ENCODE data around the gene MED27. TPM values are rescaled to one million over a fixed set of nuclear protein-coding genes. Genes with fewer than 3 reads are reported as not detected.

Gene MED27
- total RNA-seq, 2 donors from 2014 or later = 12.0 to 18.8 TPM

DNA sequence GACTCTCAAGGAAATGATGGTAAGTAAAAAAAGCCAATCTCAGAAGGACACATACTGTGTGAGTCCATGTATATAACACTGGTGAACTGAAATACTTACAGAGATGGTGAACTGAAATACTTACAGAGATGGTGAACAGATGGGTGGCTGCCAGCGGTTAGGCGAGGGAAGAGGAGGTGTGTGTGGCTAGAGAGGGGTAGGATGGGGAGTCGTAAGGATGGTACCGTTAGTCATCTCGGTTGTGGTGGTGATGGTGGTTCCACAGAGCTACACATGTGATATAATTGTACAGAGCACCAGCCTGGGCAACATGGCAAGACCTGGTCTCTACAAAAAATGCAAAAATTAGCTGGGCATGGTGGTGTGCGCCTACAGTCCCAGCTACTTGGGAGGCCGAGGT is 226.2 kb downstream of the MED27 start:
- H3K4me1 ChIP-seq = no peaks in the 10 kb centered on the region
- H3K27ac ChIP-seq = no peak overlapping the region
- no peak for DNase-seq
- H3K4me3 ChIP-seq = no peak overlapping the region
- TF ChIP-seq, protein P1, sequence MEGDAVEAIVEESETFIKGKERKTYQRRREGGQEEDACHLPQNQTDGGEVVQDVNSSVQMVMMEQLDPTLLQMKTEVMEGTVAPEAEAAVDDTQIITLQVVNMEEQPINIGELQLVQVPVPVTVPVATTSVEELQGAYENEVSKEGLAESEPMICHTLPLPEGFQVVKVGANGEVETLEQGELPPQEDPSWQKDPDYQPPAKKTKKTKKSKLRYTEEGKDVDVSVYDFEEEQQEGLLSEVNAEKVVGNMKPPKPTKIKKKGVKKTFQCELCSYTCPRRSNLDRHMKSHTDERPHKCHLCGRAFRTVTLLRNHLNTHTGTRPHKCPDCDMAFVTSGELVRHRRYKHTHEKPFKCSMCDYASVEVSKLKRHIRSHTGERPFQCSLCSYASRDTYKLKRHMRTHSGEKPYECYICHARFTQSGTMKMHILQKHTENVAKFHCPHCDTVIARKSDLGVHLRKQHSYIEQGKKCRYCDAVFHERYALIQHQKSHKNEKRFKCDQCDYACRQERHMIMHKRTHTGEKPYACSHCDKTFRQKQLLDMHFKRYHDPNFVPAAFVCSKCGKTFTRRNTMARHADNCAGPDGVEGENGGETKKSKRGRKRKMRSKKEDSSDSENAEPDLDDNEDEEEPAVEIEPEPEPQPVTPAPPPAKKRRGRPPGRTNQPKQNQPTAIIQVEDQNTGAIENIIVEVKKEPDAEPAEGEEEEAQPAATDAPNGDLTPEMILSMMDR (IDR thresholded peaks at IDR 0.05) = no peak
- no peaks in the 10 kb centered on the region for H3K9me3 ChIP-seq
- H3K27me3 ChIP-seq = no peaks in the 10 kb centered on the region
- intact Hi-C loops (cut with DNase I) = no loop called here
- no peaks in the 10 kb centered on the region for H3K36me3 ChIP-seq
- H3K9ac ChIP-seq (ENCODE audit: low read depth in 2 of 2, low read length in 2 of 2) = no peak overlapping the region

DNA sequence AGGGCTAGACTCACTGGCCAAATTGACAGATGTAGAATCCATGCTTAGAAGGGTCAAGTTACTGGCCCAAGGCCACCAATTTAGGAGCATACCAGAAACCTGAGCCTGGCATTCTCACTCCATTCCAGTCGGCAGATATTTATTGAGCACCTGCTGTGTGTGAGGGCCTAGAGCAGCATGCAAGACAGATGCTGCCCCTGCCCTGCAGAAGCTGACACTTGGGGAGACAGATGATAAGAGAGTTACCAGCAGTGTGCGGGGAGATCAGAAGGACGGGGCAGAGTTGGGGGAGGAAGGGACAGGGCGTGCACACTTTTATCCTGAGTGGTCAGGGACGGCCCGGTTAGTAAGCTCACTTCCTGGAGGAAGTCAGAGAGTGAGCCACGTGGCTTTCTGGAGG is 228.3 kb downstream of the MED27 start:
- Histone ChIP-seq H3K4me3 (no peak overlapping the region), H3K9me3 (no peaks in the 10 kb centered on the region), H3K9ac (ENCODE audit: low read depth in 2 of 2, low read length in 2 of 2) (no peak overlapping the region), H3K27me3 (no peaks in the 10 kb centered on the region), H3K4me1 (no peaks in the 10 kb centered on the region), H3K36me3 (no peaks in the 10 kb centered on the region), H3K27ac (no peak overlapping the region)
- intact Hi-C loops (cut with DNase I) = no loop called here
- DNase-seq = no peak
- TF ChIP-seq, protein P1 (IDR thresholded peaks at IDR 0.05) = no peak

DNA sequence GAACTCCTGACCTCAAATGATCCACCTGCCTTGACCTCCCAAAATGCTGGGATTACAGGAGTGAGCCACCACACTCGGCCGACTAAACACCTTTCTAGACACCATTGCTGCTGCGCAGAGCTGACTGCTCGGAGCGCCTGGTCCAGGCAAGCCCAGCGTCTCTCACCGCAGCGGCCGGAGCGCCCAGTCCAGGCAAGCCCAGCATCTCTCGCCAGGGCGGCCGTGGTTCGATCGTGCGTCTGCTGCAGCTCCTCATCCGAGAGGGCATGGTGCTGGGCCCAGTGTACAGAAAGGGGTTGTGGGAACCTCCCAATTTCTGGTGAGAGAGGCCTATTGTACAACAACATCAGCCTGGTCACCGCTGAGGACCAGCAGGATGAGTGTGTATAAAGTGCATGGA is 230.3 kb downstream of the MED27 start:
- TF ChIP-seq, protein P1 (IDR thresholded peaks at IDR 0.05) = no peak
- intact Hi-C loops (cut with DNase I) = no loop called here
- H3K27ac ChIP-seq = no peak overlapping the region
- DNase-seq = no peak
- H3K9me3 ChIP-seq = no peaks in the 10 kb centered on the region
- no peaks in the 10 kb centered on the region for H3K4me1 ChIP-seq
- H3K9ac ChIP-seq (ENCODE audit: low read depth in 2 of 2, low read length in 2 of 2) = no peak overlapping the region
- H3K27me3 ChIP-seq = no peaks in the 10 kb centered on the region
- H3K36me3 ChIP-seq = no peaks in the 10 kb centered on the region
- H3K4me3 ChIP-seq = no peak overlapping the region

DNA sequence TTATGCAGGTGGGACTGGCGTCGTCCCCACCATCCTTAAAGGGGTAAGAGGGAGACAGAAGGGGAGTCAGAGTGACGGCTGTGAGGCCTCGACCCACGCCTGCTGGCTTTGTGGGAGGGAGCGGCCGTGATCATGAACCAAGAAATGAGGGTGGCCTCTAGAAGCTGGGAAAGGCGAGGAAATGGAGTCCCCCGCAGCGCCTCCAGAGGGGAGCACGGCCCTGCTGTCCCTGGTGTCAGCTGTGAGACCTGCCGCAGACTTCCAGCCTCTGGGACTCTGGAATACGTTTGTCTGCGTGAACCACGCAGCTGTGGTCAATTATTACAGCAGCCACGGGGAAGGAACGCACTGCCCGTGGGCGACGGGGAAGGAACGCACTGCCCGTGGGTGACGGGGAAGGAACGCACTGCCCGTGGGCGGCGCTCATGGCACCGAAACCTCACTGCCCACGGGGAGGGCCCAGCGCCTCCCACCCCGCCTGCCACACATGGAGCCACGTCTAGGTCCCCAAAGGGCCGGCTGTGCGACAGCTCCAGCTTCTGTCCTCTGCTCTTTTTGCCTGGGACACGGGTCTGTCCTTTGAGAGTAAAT is 231.0 kb downstream of the MED27 start:
- H3K9me3 ChIP-seq = no peaks in the 10 kb centered on the region
- TF ChIP-seq, protein P1 (IDR thresholded peaks at IDR 0.05) = no peak
- H3K9ac ChIP-seq (ENCODE audit: low read depth in 2 of 2, low read length in 2 of 2) = no peak overlapping the region
- intact Hi-C loops (cut with DNase I) = no loop called here
- no peaks in the 10 kb centered on the region for H3K27me3 ChIP-seq
- DNase-seq = no peak
- H3K4me1 ChIP-seq = no peaks in the 10 kb centered on the region
- H3K4me3 ChIP-seq = no peak overlapping the region
- H3K27ac ChIP-seq = no peak overlapping the region
- no peaks in the 10 kb centered on the region for H3K36me3 ChIP-seq

DNA sequence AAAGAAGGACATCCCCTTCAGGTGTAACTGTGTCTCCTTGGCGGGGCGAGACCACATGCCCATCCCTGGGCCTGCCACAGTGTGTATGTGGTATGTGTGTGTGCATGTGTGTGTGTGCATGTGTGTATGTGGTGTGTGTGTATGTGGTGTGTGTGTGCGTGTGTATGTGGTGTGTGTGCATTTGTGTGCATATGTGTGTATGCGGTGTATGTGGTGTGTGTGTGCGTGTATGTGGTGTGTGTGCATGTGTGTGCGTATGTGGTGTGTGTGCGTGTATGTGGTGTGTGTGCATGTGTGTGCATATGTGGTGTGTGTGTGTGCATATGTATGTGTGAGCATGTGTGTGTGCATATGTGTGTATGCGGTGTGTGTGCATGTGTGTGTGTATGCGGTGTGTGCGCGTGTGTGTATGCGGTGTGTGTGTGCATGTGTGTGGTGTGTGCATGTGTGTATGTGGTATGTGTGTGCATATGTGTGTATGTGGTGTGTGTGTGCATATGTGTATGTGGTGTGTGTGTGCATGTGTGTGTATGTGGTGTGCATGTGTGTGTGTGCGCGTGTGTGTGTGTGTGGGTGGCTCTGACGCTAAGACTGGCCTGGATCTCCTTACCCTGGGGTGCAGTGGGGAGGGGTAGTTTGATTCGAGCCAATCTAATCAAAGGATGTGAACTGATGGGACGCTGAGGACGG is 231.9 kb downstream of the MED27 start:
- H3K9me3 ChIP-seq = no peaks in the 10 kb centered on the region
- no peak overlapping the region for H3K4me3 ChIP-seq
- no peaks in the 10 kb centered on the region for H3K4me1 ChIP-seq
- no peaks in the 10 kb centered on the region for H3K27me3 ChIP-seq
- no peak for DNase-seq
- no peak overlapping the region for H3K9ac ChIP-seq (ENCODE audit: low read depth in 2 of 2, low read length in 2 of 2)
- no peak overlapping the region for H3K27ac ChIP-seq
- H3K36me3 ChIP-seq = no peaks in the 10 kb centered on the region
- TF ChIP-seq, protein P1 (IDR thresholded peaks at IDR 0.05) = no peak
- intact Hi-C loops (cut with DNase I) = no loop called here

Measured in colonic mucosa (tissue), 4 donors.